CD4-positive, alpha-beta T cell treated with Interleukin-1 beta for 1 hour (primary cell): Measurements from ENCODE around the gene TTLL4.
"Not testable (repeated sequence)": the region's sequence is repeated elsewhere in the genome, so short reads cannot be mapped to it uniquely, and the experiment has no call there.

Experiments used
- DNase-seq, 2 donors: peaks; one replicate each; pipeline ENCODE4 v3.0.0-alpha.2; 2020 to 2022

Gene TTLL4

GRCh38 chr2:218746470-218746795 is 35.8 kb downstream of the TTLL4 start:
- DNase-seq = no peak

- no peak for DNase-seq
Measured at GRCh38 chr2:218746960-218747359, 36.3 kb downstream of the TTLL4 start.

GRCh38 chr2:218748741-218749441 is 38.3 kb downstream of the TTLL4 start:
- peak in 1 of 2 donors; percentile 4 for DNase-seq

- DNase-seq = no peak
Measured at GRCh38 chr2:218754201-218754600, 43.6 kb downstream of the TTLL4 start.

- no peak for DNase-seq
Measured at GRCh38 chr2:218754781-218755180, 44.1 kb downstream of the TTLL4 start.

GRCh38 chr2:218755198-218755566 is 44.5 kb downstream of the TTLL4 start:
- DNase-seq = no peak

GRCh38 chr2:218755567-218756404 is 45.2 kb downstream of the TTLL4 start:
- no peak for DNase-seq

GRCh38 chr2:218756599-218757377 is 46.2 kb downstream of the TTLL4 start:
- no peak for DNase-seq

- DNase-seq = no peak
Measured at GRCh38 chr2:218761795-218762194, 51.2 kb downstream of the TTLL4 start.

- DNase-seq = not testable (repeated sequence)
Measured at GRCh38 chr2:218772759-218773158, 62.1 kb downstream of the TTLL4 start.

- no peak for DNase-seq
Measured at GRCh38 chr2:218773881-218774280, 63.2 kb downstream of the TTLL4 start.

GRCh38 chr2:218776488-218776887 is 65.9 kb downstream of the TTLL4 start:
- DNase-seq = no peak

- no peak for DNase-seq
Measured at GRCh38 chr2:218777276-218777990, 66.8 kb downstream of the TTLL4 start.

GRCh38 chr2:218780046-218780445 is 69.4 kb downstream of the TTLL4 start:
- no peak for DNase-seq

GRCh38 chr2:218780851-218781690 is 70.4 kb downstream of the TTLL4 start:
- DNase-seq = no peak

- no peak for DNase-seq
Measured at GRCh38 chr2:218781691-218782527, 71.3 kb downstream of the TTLL4 start, which contains the start of gene CYP27A1. CYP27A1 (plus strand) TSS chr2:218782147; CDS start chr2:218782183, 36 bp downstream.

- no peak for DNase-seq
Measured at GRCh38 chr2:218782528-218782844, 71.9 kb downstream of the TTLL4 start.

GRCh38 chr2:218783688-218784087 is 73.1 kb downstream of the TTLL4 start:
- DNase-seq = no peak

- DNase-seq = no peak
Measured at GRCh38 chr2:218785103-218785502, 74.5 kb downstream of the TTLL4 start.

- DNase-seq = no peak
Measured at GRCh38 chr2:218786133-218786532, 75.5 kb downstream of the TTLL4 start.
